ENCODE data around the gene ZFHX3. TPM values are rescaled to one million over a fixed set of nuclear protein-coding genes. Genes with fewer than 3 reads are reported as not detected.

ZFHX3 gene
- total and polyA plus RNA-seq, 9 of the 15 experiments (the other 6 are each of a cell fraction or from before 2014, with no cell fraction given), result 0.01 to 0.23 (median 0.06) TPM; not detected in 4

GRCh38 chr16:73089420-73089819 lies 41.5 kb upstream of the ZFHX3 start (continued):
- TF ChIP-seq, protein P1, sequence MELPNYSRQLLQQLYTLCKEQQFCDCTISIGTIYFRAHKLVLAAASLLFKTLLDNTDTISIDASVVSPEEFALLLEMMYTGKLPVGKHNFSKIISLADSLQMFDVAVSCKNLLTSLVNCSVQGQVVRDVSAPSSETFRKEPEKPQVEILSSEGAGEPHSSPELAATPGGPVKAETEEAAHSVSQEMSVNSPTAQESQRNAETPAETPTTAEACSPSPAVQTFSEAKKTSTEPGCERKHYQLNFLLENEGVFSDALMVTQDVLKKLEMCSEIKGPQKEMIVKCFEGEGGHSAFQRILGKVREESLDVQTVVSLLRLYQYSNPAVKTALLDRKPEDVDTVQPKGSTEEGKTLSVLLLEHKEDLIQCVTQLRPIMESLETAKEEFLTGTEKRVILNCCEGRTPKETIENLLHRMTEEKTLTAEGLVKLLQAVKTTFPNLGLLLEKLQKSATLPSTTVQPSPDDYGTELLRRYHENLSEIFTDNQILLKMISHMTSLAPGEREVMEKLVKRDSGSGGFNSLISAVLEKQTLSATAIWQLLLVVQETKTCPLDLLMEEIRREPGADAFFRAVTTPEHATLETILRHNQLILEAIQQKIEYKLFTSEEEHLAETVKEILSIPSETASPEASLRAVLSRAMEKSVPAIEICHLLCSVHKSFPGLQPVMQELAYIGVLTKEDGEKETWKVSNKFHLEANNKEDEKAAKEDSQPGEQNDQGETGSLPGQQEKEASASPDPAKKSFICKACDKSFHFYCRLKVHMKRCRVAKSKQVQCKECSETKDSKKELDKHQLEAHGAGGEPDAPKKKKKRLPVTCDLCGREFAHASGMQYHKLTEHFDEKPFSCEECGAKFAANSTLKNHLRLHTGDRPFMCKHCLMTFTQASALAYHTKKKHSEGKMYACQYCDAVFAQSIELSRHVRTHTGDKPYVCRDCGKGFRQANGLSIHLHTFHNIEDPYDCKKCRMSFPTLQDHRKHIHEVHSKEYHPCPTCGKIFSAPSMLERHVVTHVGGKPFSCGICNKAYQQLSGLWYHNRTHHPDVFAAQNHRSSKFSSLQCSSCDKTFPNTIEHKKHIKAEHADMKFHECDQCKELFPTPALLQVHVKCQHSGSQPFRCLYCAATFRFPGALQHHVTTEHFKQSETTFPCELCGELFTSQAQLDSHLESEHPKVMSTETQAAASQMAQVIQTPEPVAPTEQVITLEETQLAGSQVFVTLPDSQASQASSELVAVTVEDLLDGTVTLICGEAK (IDR thresholded peaks at IDR 0.05), result no peak
- TF ChIP-seq, protein P1 (CRISPR knock-in tag; IDR thresholded peaks at IDR 0.05), result no peak

Data from K562 (cell line).